HG02798 (cell line): Measurements from ENCODE around the gene MATN4.

Experiments
- ATAC-seq: cut with Tn5 transposase; IDR thresholded peaks from one replicate; pipeline ENCODE4 v1.9.1; 2021; ENCODE audit warnings: mild to moderate bottlenecking; ENCODE audit not compliant: unreplicated experiment, poor library complexity

The MATN4 gene

DNA sequence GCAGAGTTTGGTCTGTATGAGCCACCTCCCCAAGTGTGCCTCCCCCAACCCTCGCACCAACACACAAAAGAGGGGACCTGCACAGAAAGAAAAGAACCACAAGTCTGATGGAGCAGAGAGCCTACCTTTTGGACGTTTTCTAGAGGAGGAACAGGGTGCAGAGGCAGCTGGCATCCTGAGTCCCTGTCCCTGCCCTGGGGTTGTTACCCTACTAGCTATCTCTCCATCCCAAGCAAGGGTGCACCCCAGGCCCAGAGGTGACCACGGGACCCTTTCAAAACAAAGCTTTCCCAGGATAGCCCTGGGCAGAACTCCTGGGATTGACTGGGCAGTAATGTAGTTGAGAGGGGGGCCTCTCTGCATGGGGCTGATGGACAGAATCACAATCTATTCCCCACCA, 9.7 kb upstream of the MATN4 start:
- ATAC-seq, result no peak

DNA sequence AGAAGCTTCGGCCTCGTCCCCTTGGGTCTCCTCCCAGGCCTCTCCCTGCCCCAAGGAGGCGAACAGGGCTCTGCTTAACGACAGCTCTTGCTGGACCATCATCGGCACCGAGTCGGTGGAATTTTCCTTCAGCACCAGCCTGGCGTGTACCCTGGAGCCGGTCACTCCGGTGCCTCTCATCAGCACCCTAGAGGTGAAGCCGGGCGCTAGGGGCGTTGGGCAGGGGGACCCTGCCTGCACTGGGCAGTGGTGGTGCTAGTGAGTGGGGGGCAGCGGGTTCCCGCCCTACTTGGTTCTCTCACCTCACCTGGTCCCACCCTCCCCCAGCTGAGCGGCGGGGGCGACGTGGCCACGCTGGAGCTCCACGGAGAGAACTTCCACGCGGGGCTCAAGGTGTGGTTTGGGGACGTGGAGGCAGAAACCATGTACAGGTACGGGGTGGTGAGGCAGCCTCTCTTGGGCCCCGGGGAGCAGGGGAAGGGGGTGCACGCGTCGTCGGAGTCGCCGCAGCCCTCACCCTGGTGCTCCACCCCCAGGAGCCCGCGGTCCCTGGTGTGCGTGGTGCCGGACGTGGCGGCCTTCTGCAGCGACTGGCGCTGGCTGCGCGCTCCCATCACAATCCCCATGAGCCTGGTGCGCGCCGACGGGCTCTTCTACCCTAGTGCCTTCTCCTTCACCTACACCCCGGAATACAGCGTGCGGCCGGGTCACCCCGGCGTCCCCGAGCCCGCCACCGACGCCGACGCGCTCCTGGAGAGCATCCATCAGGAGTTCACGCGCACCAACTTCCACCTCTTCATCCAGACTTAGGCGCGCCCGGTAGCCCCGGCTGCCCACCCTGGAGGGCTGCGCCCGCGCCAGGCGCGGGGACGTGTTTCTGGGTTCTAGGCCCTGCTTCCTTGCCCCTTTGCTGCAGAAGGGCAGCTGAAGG, 8.3 kb upstream of the MATN4 start:
- ATAC-seq, result no peak

DNA sequence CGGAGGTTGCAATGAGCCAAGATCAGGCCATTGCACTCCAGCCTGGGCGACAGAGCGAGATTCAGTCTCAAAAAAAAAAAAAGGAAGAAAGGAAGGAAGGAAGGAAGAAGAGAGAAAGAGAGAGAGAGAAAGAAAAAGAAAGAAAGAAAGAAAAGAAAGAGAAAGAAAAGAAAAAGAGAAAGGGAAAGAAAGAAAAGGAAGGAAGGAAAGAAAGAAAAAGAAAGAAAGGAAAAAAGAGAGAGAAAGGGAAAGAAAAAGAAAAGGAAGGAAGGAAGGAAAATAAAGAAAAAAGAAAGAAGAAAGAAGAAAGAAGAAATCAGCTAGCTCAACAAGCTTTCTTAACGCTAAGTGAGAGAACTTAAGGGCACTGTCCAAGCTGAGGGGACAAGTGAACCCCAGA, 7.6 kb upstream of the MATN4 start:
- ATAC-seq, result no peak

DNA sequence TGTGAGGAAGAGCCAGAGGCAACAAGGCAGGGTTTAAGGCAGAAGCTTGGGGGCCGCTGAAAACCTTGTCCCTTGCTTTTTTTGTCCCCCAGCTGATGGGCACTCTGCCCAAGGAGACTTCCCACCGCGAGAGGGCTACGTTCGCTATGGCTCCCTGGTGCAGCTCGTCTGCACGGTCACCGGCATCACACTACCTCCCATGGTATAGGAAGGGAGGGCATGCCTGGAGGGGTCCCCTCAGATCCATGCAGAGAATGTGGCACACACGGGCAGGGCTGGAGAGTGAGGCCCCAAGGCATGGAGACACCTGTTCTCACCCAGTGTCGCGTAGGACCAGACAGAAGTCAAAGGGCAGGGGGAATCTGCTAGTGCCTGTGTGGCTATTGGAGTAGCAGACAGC, 5.8 kb upstream of the MATN4 start:
- no peak for ATAC-seq

DNA sequence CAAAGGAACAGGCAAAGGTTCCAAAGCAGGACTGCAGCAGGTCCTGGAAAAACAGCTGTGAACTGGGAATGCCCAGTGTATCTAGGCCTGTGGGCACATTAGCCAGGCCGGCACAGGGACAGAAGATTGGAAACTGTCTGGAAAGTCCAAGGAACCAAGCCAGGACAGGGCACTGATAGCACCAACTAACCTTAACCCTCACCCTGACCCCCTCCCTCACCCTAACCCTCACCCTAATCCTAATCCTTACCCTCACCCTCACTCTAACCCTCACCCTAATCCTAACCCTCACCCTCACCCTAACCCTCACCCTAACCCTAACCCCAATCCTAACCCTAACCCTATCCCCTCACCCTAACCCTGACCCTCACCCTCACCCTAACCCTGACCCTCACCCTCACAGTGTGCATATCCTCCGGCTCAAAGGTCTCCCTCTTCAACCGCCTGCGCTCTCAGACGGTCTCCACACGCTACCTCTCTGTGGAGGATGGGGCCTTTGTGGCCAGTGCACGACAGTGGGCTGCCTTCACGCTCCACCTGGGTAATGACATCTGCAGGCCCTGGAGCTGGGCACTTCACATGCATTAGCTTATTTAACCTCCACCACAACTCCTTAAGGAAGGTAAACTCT, 5.1 kb upstream of the MATN4 start:
- ATAC-seq, result no peak

DNA sequence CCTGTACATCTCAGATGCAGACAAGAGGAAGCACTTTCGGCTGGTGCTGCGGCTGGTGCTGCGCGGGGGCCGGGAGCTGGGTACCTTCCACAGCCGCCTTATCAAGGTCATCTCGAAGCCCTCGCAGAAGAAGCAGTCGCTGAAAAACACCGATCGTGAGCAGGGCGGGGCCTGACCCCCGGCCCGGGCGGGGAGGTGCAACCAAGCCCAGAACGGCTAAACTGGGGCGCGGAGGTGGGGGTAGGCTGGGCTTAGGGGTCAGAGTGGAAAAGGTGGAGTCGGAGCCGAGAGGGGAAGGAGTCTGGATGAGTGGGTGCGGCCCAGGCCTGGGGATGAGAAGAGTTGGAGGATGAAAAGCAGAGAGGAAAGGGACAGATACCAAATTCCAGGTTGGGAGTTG, 4.1 kb upstream of the MATN4 start:
- no peak for ATAC-seq

DNA sequence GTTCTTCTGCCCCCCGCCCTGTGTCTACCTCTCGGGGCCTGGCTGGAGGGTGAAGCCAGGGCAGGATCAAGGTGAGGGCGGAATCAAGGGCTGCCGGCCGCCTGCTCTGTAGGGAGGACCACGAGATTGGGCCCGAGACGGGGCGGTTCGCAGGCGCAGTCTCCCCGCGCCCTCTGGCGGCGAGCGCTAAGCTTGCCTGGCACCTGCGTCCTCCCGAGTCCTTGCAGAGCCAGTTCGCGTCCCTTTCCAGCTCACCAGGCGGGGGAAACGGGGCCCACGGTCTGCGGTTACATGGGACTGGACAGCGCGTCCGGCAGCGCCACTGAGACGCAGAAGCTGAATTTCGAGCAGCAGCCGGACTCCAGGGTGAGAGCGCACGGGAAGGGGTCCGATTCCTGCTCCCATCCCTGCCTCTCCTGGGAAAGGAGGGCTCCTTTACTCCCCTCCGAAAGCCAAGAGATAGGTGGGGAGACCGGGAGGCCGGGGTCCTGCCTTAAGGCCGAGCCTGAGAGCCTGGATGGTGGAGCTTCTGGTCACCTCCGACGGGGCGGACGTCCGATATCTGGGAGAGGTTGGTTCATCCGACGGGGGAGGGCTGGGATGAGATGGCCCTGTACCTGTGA, 3.6 kb upstream of the MATN4 start:
- no peak for ATAC-seq

DNA sequence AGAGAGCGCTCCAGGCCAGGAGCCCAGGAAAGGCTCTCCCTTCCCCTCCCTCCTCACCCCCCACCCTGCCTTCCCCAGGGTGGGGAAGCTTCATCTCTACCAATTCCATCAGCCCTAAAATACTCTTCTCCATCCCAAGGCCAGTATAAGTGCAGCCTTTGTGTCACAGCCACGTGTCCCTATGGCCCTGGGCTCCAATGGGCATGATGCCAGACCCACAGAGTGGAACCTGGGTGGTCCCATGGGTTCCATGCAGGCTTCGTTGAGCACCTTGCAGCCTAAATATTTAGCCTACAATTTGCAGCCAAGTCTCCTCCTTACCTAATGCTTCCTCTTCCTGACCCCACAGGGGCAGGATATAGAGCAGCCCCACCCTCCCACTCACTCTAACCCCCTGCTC, 976 bp upstream of the MATN4 start:
- ATAC-seq, result no peak

DNA sequence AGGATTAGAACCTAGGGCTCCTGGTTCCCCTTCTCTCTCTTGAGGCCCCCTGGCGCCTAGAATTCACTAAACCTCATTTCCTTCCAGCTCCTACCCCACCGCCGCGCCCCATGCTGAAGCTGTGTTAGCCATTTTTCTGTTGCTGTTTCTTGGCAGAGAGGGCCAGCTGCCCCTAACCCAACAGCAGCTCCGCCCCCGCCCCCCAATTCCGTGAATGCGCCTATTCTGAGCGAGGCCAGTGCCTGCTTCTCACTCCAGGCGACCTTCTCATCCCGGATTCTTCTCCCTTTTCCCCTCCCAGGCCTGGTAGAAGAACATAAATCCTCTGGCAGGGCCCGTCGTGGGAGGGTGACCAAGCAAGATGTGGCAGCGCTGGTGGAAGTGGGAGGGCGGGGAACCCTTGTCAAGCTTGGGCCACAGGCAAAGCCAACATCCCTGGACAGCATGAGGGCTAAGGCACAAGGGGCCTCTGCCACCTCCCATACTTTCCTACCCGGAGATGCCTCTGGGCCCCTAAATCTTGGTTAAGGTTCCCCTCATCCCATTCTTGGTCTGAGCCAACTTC, 941 bp downstream of the MATN4 start:
- no peak for ATAC-seq

DNA sequence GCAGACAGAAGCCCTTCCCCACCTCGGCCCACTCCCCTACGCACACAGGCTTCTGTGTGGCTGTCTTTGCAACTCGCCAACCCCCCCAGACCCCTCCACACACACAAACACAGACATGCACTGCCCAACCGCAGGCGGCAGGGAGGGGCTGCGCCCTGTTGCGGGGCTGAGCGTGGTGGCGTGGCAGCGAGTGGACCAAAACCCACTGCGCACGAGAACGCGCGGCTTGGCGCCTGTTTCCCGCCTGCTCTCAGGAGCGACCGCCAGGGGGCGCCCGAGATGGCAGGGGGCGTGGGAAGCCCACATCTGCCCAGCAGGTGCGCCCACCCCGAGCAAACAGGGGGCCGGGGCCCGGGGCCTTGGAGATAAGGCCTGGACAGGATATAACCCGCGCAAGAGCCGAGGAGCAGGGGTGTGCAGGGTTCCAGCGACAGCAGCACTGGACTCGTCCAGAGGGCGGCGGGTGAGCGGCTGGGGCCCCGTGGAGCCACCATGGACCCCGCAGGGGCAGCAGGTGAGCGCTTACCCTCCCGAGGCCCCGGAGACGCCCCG, 1.6 kb downstream of the MATN4 start, which contains the start of gene RBPJL:
RBPJL (plus strand) TSS at position 410 of the 552 bp plus-strand sequence; CDS start at position 493, 83 bp downstream.
- ATAC-seq, result no peak

DNA sequence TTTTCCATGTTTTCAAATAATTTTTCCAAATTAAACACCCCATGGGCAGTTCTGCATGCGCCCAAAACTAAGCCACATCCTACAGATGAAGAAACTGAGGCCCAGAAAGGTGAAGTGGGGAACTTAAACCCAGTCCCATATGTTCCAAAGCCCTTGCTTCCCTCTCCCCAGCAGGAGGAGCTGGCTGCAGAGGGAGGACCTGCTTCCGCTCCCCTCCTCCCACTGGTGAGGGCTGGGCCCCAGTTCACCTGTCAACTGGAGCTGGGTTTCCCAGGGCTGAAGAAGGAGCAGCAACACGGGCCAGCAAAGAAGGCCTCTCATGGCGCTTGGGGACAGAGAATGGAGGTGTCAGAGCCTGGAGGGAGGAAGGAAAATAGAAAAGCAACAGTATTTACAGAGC, 2.8 kb downstream of the MATN4 start:
- ATAC-seq, result no peak

DNA sequence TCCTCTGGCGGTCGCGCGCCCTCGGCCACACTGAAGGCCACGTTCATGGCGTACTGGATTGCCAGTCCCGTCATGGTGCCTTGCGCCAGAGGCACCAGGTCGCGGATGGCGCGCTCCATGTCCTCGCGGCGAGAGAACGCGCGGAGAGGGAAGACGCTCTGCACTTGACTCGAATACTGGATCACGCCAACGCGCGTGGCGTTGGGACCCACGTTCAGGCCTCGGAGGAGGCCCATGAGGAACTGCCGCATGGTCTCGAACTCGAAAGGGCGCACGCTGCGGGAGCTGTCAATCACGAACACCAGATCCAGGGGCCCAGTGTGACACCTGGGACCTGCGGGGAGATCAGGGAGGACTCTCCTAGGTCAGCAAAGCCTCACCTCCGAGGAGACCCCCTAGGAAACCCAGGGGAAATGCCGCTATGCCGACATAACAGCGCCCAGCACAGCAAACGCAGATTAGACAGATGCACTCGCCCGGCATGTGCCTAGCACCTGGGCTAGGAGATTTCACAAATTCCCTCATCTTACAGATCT, 3.6 kb downstream of the MATN4 start:
- no peak for ATAC-seq

DNA sequence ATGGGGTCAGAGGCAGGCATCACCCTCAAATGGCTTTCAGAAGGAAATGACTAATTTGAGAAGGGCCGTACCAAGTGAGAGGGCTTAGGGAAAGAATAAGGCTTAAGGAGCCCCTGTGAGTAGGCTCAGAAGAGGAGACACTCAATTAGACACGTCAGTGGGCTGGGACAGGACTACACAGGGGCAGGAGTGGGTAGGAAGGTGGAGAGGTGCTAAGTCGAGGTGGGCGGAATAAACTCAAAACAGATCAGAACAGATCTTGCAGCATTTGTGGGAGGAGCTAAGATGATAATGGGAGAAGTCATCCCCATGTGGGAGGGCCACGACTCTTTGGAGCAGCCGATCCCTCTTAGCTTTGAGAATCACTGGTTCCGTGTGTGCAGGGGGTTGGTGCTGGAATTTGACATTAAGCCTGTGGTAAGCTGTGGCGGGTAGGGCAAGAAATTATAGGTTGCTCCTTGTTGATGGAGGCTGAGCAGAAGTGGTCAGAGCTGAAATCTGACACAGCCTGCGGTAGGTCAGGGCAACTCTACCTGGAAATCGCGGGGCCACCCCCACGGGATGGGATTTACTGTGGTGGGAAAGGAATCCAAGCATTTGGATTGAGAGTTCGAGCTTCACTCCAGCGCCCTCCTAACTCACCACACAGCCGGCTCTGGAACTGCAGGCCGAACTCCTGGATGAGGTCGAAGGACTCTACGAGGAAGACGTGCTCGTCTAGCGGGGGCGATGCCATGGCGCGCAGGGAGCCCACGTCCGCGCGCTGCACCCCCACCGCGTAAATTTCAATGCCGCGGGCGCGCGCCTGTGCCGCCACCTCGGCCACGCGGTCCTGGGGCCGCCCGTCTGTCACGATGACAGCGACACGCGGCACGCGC, 4.3 kb downstream of the MATN4 start:
- ATAC-seq, result no peak

DNA sequence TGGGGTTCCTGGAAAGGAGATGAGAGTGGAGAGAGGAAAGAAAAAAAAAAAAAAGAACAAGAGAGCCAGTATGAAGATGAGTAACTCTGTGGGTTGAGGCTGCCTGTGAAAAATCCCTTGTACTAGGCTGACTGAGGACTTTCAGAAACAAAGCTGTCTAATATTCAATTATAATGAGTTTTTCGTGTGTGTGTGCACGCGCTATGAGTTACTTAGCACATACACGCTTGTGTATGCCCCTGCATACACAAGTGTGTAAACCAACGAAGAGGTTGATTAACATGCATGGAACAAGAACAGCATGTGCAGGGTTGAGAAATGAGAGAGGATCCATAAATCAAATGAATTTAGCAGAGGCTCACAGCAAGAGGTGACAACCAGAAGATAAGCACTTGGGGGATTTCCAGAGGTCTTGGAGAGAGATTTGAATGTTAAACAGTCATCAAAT, 6.3 kb downstream of the MATN4 start:
- ATAC-seq, result no peak

DNA sequence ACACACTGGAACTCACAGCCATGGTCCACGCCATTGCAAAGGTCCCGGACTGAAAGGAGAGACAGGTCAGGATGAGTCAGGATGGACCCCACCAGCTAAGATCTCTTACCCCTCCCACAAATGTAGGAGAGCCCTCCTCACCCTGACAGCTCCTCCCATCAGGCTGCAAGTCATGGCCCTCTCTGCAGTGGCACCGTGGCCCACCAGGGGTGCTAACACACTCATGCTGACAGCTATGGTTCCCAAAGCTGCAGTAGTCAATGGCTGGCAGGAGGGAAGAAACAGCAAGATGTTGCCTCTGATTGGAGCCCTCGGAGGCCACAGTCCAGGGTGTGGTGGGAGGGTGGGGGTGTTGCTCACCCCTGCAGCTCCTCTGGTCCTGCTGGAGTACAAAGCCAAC, 7.1 kb downstream of the MATN4 start:
- peak; percentile 60 for ATAC-seq

DNA sequence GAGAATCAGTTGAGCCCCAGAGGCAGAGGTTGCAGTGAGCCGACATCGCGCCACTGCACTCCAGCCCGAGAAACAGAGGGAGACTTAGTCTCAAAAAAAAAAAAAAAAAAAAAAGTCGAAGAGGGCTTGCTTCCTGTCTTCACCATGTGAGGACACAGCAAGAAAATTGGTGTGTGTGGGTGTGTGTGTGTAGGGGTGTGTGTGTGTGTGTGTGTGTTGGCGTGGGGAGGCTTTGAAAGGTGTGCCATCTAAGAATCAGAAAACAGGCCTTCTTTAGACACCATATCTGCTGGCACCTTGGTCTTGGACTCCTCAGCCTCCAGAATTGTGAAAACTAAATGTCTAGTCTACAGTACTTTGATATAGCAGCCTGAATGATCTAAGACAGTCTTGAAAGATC, 8.3 kb downstream of the MATN4 start:
- no peak for ATAC-seq

DNA sequence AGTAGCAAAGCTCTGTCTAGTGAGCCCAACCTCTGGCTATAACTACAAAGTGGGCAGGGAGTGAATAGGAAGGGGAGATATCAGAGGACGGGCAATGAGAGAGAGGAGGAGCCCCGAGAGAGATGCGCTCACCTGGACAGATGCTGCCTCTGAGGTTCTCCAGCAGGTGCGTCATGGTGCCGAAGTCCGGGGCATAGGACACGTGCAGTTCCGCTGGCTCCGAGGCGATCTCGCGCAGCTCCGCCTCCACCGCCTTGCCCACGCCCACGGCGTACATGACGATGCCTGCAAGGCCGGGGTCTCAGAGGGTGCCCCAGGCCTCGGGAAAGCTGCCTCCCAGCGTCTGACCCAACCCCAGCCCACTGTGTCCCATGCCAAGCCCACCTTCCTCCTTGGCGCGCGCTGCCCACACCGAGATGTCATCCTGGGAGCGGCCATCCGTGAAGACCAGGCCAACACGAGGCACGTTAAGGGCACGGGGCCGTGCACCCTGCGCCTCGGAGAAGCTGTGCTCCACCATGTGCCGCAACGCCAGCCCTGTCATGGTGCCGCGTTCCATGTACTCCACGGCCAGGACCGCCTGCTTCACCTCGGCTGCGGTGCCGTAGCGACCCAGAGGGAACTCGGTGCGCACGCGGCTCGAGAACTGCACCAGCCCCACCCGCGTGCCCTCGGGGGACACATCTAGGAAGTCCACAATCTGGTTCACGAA, 10.2 kb downstream of the MATN4 start:
- ATAC-seq, result no peak

DNA sequence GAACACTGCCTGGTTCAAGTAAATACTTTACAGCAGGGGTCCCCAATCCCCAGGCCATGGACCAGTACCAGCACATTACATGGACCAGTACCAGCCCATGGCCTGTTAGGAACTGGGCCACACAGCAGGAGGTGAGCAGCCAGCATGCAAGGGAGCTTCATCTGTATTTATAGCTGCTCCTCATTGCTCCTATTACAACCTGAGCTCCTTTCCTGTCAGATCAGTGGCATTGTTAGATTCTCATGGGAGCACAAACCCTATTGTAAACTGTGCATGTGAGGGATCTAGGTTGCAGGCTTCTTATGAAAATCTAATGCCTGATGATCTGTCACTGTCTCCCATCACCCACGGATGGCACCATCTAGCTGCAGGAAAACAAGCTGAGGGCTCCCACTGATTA, 13.4 kb downstream of the MATN4 start:
- no peak for ATAC-seq

DNA sequence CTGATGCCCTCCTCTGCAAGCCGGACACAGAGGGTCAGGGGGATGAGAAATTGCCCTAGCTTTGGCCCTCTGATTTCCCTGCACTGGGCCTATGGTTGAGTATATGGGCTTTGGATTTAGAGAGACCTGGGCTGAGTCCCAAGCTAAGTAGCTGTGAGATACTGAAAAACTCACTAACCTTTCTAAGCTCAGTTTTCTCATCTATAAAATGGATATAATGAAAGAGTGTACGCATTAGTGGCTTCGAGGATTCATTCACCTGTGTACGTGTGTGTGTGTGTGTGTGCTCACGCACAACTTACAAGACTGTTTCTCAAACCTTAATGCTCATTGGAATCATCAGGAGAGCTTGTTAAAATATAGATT, 14.1 kb downstream of the MATN4 start:
- no peak for ATAC-seq
